Adrenal gland (tissue), 5 donors: Measurements from ENCODE around the gene CTNND2.

Experiments used
- POLR2A ChIP-seq, 2 donors: fragments of 450-650 bp; IDR thresholded peaks; one replicate each; pipeline ENCODE4 v1.6.1; 2017; ENCODE audit warnings: antibody characterized with exemption in 2 of 2, mild to moderate bottlenecking in 2 of 2, moderate library complexity in 1 of 2
- TF ChIP-seq, protein P1 (sequence below), 6 experiments: fragments of 450-650 bp in 4 of 6; fragments of 200-600 bp in 2 of 6; sonication (generic) in 1 of 6; IDR thresholded peaks; 1 replicate in 5 of 6; 2 replicates in 1 of 6; pipeline versions ENCODE4 v1.5.1 to v1.8.0; 2016 to 2021; ENCODE audit warnings: antibody characterized with exemption in 6 of 6, mild to moderate bottlenecking in 2 of 6, moderate library complexity in 1 of 6
- donor health status: DM: no; HTN: no; CAD: no.

DNA sequence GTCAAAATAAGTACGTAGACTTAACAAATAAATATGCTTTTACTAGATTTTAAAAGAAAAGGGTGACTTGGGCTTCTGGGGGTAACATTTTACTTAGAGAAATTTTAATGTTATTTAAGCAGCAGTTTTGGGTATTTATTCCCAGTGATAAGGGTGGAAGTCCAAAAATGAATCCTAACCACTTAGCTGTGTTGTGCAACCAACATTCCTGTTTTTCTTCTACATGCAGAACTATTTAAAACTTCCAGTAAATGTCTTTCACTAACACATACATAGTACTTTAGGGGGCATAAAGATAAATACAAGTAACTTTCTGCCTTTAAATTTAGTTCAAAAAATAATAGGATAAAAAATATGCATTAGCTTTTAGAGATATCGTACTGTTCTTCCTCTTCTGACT is 436.7 kb downstream of the CTNND2 start:
- no peak for TF ChIP-seq POLR2A (IDR thresholded peaks at IDR 0.05)
- TF ChIP-seq, protein P1, sequence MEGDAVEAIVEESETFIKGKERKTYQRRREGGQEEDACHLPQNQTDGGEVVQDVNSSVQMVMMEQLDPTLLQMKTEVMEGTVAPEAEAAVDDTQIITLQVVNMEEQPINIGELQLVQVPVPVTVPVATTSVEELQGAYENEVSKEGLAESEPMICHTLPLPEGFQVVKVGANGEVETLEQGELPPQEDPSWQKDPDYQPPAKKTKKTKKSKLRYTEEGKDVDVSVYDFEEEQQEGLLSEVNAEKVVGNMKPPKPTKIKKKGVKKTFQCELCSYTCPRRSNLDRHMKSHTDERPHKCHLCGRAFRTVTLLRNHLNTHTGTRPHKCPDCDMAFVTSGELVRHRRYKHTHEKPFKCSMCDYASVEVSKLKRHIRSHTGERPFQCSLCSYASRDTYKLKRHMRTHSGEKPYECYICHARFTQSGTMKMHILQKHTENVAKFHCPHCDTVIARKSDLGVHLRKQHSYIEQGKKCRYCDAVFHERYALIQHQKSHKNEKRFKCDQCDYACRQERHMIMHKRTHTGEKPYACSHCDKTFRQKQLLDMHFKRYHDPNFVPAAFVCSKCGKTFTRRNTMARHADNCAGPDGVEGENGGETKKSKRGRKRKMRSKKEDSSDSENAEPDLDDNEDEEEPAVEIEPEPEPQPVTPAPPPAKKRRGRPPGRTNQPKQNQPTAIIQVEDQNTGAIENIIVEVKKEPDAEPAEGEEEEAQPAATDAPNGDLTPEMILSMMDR (IDR thresholded peaks at IDR 0.05): no peak
